Stimulated activated CD4-positive, alpha-beta T cell treated with anti-CD3 and anti-CD28 coated beads, Interleukin-1b, Interleukin-23, amount 100 ng/mL, for 1 hour (primary cell): ENCODE data around the gene NVL.
"Not testable (repeated sequence)": the region's sequence is repeated elsewhere in the genome, so short reads cannot be mapped to it uniquely, and the experiment has no call there.

Experiments
- DNase-seq, 2 donors: peaks; one replicate each; pipeline ENCODE4 v3.0.0-alpha.2; 2020; ENCODE audit warnings: low read depth in 2 of 2

The NVL gene

GRCh38 chr1:224329842-224330753 lies at the start of gene NVL:
NVL (minus strand) TSS chr1:224330172; CDS start chr1:224330127, 45 bp downstream.
- peak; percentile 31 to 58 for DNase-seq

- DNase-seq = no peak
These were observed 49.1 kb upstream of the NVL start for GRCh38 chr1:224378855-224379631.

- DNase-seq = no peak
These were observed 47.7 kb upstream of the NVL start for GRCh38 chr1:224377676-224378006.

- DNase-seq = no peak
These were observed 45.1 kb upstream of the NVL start for GRCh38 chr1:224375059-224375458.

GRCh38 chr1:224373008-224373590 lies 43.1 kb upstream of the NVL start:
- DNase-seq = no peak

- DNase-seq = no peak
These were observed 38.4 kb upstream of the NVL start for GRCh38 chr1:224368409-224368808.

- DNase-seq = no peak
These were observed 29.2 kb upstream of the NVL start for GRCh38 chr1:224359207-224359606.

- DNase-seq = no peak
These were observed 28.3 kb upstream of the NVL start for GRCh38 chr1:224358237-224358636.

- no peak for DNase-seq
These were observed 27.7 kb upstream of the NVL start for GRCh38 chr1:224357626-224358124.

GRCh38 chr1:224356685-224357625 lies 27.0 kb upstream of the NVL start, which contains the start of gene CNIH4:
CNIH4 (plus strand) TSS chr1:224356879; CDS start chr1:224356925, 46 bp downstream.
- DNase-seq = peak; percentile 72 to 73

GRCh38 chr1:224353975-224354925 lies 24.3 kb upstream of the NVL start:
- no peak for DNase-seq

GRCh38 chr1:224352436-224353085 lies 22.6 kb upstream of the NVL start:
- not testable (repeated sequence) for DNase-seq

- not testable (repeated sequence) for DNase-seq
These were observed 19.7 kb upstream of the NVL start for GRCh38 chr1:224349716-224350115.

GRCh38 chr1:224348137-224348536 lies 18.2 kb upstream of the NVL start:
- no peak for DNase-seq

- DNase-seq = no peak
These were observed 13.7 kb upstream of the NVL start for GRCh38 chr1:224343679-224344078.

GRCh38 chr1:224340453-224341384 lies 10.7 kb upstream of the NVL start:
- not testable (repeated sequence) for DNase-seq

- no peak for DNase-seq
These were observed 9.6 kb upstream of the NVL start for GRCh38 chr1:224339442-224340033.
